Karpas-422 (cell line): Measurements from ENCODE around the gene NEUROG3. TPM values are rescaled to one million over a fixed set of nuclear protein-coding genes. Genes with fewer than 3 reads are reported as not detected.

Experiments
- DNase-seq: peaks from one replicate; pipeline ENCODE4 v3.0.0-alpha.2; 2015
- H2AFZ ChIP-seq: fragments of 200-600 bp; sonication (generic); 2 replicates; pipeline ENCODE4 v1.6.1; 2014; ENCODE audit warnings: antibody characterized with exemption, low read length, mixed read lengths
- H3K27ac ChIP-seq: fragments of 200-600 bp; sonication (generic); 2 replicates; pipeline ENCODE4 v1.5.1; 2014; ENCODE audit warnings: mild to moderate bottlenecking, low read length, moderate library complexity
- H3K27me3 ChIP-seq: fragments of 200-600 bp; sonication (generic); 2 replicates; pipeline ENCODE4 v1.6.1; 2014; ENCODE audit warnings: low read length, mixed read lengths
- H3K36me3 ChIP-seq: fragments of 200-600 bp; sonication (generic); 2 replicates; pipeline ENCODE4 v1.6.1; 2014; ENCODE audit warnings: low read length, mixed read lengths; ENCODE audit not compliant: insufficient read depth
- H3K4me1 ChIP-seq: fragments of 200-600 bp; sonication (generic); 2 replicates; pipeline ENCODE4 v1.6.1; 2014; ENCODE audit warnings: mild to moderate bottlenecking, low read length, mixed read lengths
- H3K4me2 ChIP-seq: fragments of 200-600 bp; sonication (generic); 2 replicates; pipeline ENCODE4 v1.6.1; 2014; ENCODE audit warnings: low read length, low read depth, mild to moderate bottlenecking; ENCODE audit not compliant: poor library complexity, severe bottlenecking
- H3K4me3 ChIP-seq: fragments of 200-600 bp; sonication (generic); 2 replicates; pipeline ENCODE4 v1.5.1; 2014; ENCODE audit warnings: mild to moderate bottlenecking, antibody characterized with exemption, low read length, mixed read lengths
- H3K79me2 ChIP-seq: fragments of 200-600 bp; sonication (generic); 2 replicates; pipeline ENCODE4 v1.6.1; 2014; ENCODE audit warnings: mild to moderate bottlenecking, low read length, mixed read lengths
- H3K9ac ChIP-seq: fragments of 200-600 bp; sonication (generic); 2 replicates; pipeline ENCODE4 v1.6.0; 2014; ENCODE audit warnings: low read length
- H3K9me2 ChIP-seq: fragments of 200-600 bp; sonication (generic), shearing (Covaris generic); replicated peaks from 2 replicates; pipeline ENCODE4 v1.6.0; 2014; ENCODE audit warnings: mild to moderate bottlenecking, low read length, moderate library complexity; ENCODE audit not compliant: insufficient read depth
- H3K9me3 ChIP-seq: fragments of 300-700, 200-600 bp; sonication (generic); 2 replicates; pipeline ENCODE4 v1.6.1; 2014; ENCODE audit warnings: low read length, mixed read lengths
- H4K20me1 ChIP-seq: fragments of 200-600 bp; sonication (generic); 2 replicates; pipeline ENCODE4 v1.6.1; 2014; ENCODE audit warnings: mild to moderate bottlenecking, antibody characterized with exemption, low read length, low read depth; ENCODE audit not compliant: insufficient read depth
- total RNA-seq: library from RNA; depleted of rRNA; stranded (reverse); fragments of >200 nt; shearing (Covaris generic); gene quantifications from 2 replicates; pipeline ENCODE4 v1.2.3, GENCODE V29; 2014; ENCODE audit warnings: low replicate concordance

Gene NEUROG3
- total RNA-seq, 1 experiment from 2014 or later = not detected

GRCh38 chr10:69576334-69577011 lies 3.3 kb upstream of the NEUROG3 start:
- Histone ChIP-seq H3K4me2 (no peak overlapping the region), H3K27me3 (no peaks in the 10 kb centered on the region), H3K9me2 (no peaks in the 10 kb centered on the region)

GRCh38 chr10:69575164-69575722 lies 2.0 kb upstream of the NEUROG3 start:
- no peaks in the 10 kb centered on the region for H3K9me3 ChIP-seq
- H3K27me3 ChIP-seq = no peaks in the 10 kb centered on the region
- DNase-seq = no peak

More at GRCh38 chr10:69576334-69577011, 3.3 kb upstream of the NEUROG3 start:
- no peaks in the 10 kb centered on the region for H3K9me3 ChIP-seq
- no peak overlapping the region for H3K9ac ChIP-seq
- H3K4me1 ChIP-seq = no peaks in the 10 kb centered on the region
- H2AFZ ChIP-seq = no peak overlapping the region
- DNase-seq = no peak
- H3K36me3 ChIP-seq = no peaks in the 10 kb centered on the region
- no peaks in the 10 kb centered on the region for H4K20me1 ChIP-seq
- no peak overlapping the region for H3K27ac ChIP-seq
- no peaks in the 10 kb centered on the region for H3K79me2 ChIP-seq
- no peak overlapping the region for H3K4me3 ChIP-seq

GRCh38 chr10:69574571-69574978 lies 1.4 kb upstream of the NEUROG3 start:
- Histone ChIP-seq H3K79me2 (no peaks in the 10 kb centered on the region), H3K4me1 (no peaks in the 10 kb centered on the region), H3K9me2 (no peaks in the 10 kb centered on the region), H3K27ac (no peak overlapping the region), H3K9ac (no peak overlapping the region), H2AFZ (no peak overlapping the region), H3K4me2 (no peak overlapping the region), H3K9me3 (no peaks in the 10 kb centered on the region), H3K4me3 (no peak overlapping the region), H4K20me1 (no peaks in the 10 kb centered on the region), H3K36me3 (no peaks in the 10 kb centered on the region), H3K27me3 (no peaks in the 10 kb centered on the region)
- DNase-seq = no peak

More at GRCh38 chr10:69575164-69575722, 2.0 kb upstream of the NEUROG3 start:
- no peaks in the 10 kb centered on the region for H3K36me3 ChIP-seq
- H3K79me2 ChIP-seq = no peaks in the 10 kb centered on the region
- H3K4me2 ChIP-seq = no peak overlapping the region
- no peak overlapping the region for H3K27ac ChIP-seq
- no peaks in the 10 kb centered on the region for H3K4me1 ChIP-seq
- no peaks in the 10 kb centered on the region for H3K9me2 ChIP-seq
- H4K20me1 ChIP-seq = no peaks in the 10 kb centered on the region
- no peak overlapping the region for H3K4me3 ChIP-seq
- H2AFZ ChIP-seq = no peak overlapping the region
- H3K9ac ChIP-seq = no peak overlapping the region

- Histone ChIP-seq H3K9me2 (no peaks in the 10 kb centered on the region), H3K4me1 (no peaks in the 10 kb centered on the region), H3K79me2 (no peaks in the 10 kb centered on the region), H3K36me3 (no peaks in the 10 kb centered on the region), H3K4me2 (no peak overlapping the region), H3K4me3 (no peak overlapping the region), H4K20me1 (no peaks in the 10 kb centered on the region), H3K27ac (no peak overlapping the region), H3K9me3 (no peaks in the 10 kb centered on the region), H3K9ac (no peak overlapping the region), H2AFZ (no peak overlapping the region), H3K27me3 (no peaks in the 10 kb centered on the region)
- DNase-seq = no peak
Measured at GRCh38 chr10:69572159-69573055, 815 bp downstream of the NEUROG3 start.

GRCh38 chr10:69571618-69572158 lies 1.5 kb downstream of the NEUROG3 start:
- no peak overlapping the region for H2AFZ ChIP-seq
- H3K4me3 ChIP-seq = no peak overlapping the region
- no peak overlapping the region for H3K27ac ChIP-seq
- no peaks in the 10 kb centered on the region for H3K79me2 ChIP-seq
- DNase-seq = no peak
- H3K9me2 ChIP-seq = no peaks in the 10 kb centered on the region
- H3K9ac ChIP-seq = no peak overlapping the region
- no peaks in the 10 kb centered on the region for H3K9me3 ChIP-seq
- no peaks in the 10 kb centered on the region for H3K36me3 ChIP-seq
- H3K4me2 ChIP-seq = no peak overlapping the region
- no peaks in the 10 kb centered on the region for H4K20me1 ChIP-seq
- no peaks in the 10 kb centered on the region for H3K27me3 ChIP-seq
- no peaks in the 10 kb centered on the region for H3K4me1 ChIP-seq

GRCh38 chr10:69570050-69570816 lies 3.0 kb downstream of the NEUROG3 start:
- DNase-seq = no peak
- Histone ChIP-seq H3K9me3 (no peaks in the 10 kb centered on the region), H3K4me1 (no peaks in the 10 kb centered on the region), H3K9ac (no peak overlapping the region), H3K4me3 (no peak overlapping the region), H3K79me2 (no peaks in the 10 kb centered on the region), H2AFZ (no peak overlapping the region), H4K20me1 (no peaks in the 10 kb centered on the region), H3K27ac (no peak overlapping the region), H3K27me3 (no peaks in the 10 kb centered on the region), H3K36me3 (no peaks in the 10 kb centered on the region), H3K9me2 (no peaks in the 10 kb centered on the region), H3K4me2 (no peak overlapping the region)

- DNase-seq = no peak
- Histone ChIP-seq H3K4me1 (no peaks in the 10 kb centered on the region), H3K4me2 (no peak overlapping the region), H3K9ac (no peak overlapping the region), H4K20me1 (no peaks in the 10 kb centered on the region), H3K9me3 (no peaks in the 10 kb centered on the region), H3K36me3 (no peaks in the 10 kb centered on the region), H3K79me2 (no peaks in the 10 kb centered on the region), H2AFZ (no peak overlapping the region), H3K9me2 (no peaks in the 10 kb centered on the region), H3K27ac (no peak overlapping the region), H3K27me3 (no peaks in the 10 kb centered on the region), H3K4me3 (no peak overlapping the region)
Measured at GRCh38 chr10:69569396-69569934, 3.8 kb downstream of the NEUROG3 start.
